GM12878 (cell line): ENCODE measurements around the gene DNAJC18. TPM values are rescaled to one million over a fixed set of nuclear protein-coding genes. Genes with fewer than 3 reads are reported as not detected.

Experiments used
- ASH2L ChIP-seq: fragments of 300-600, 200-600 bp; sonication (generic); IDR thresholded peaks from 2 replicates; pipeline ENCODE4 v1.6.1; 2017; ENCODE audit warnings: low read depth, mild to moderate bottlenecking, borderline replicate concordance
- E4F1 ChIP-seq: fragments of 450-650 bp; IDR thresholded peaks from 2 replicates; pipeline ENCODE4 v1.6.1; 2018; ENCODE audit warnings: borderline replicate concordance, mild to moderate bottlenecking; ENCODE audit not compliant: partially characterized antibody
- EED ChIP-seq: sonication (generic); IDR thresholded peaks from 2 replicates; pipeline ENCODE4 v1.6.1; 2016; ENCODE audit warnings: antibody characterized with exemption, low read depth
- ELK1 ChIP-seq: IDR thresholded peaks from 2 replicates; pipeline ENCODE4 v1.6.1; 2012; ENCODE audit warnings: low read depth, low read length, improper control_type of control experiment
- HCFC1 ChIP-seq: fragments of 150-350 bp; IDR thresholded peaks from 2 replicates; pipeline ENCODE4 v1.6.1; 2014; ENCODE audit warnings: low read length
- HDAC6 ChIP-seq: fragments of 200-600 bp; sonication (generic); IDR thresholded peaks from one replicate; pipeline ENCODE4 v1.8.0; 2017; ENCODE audit warnings: antibody characterized with exemption; ENCODE audit not compliant: unreplicated experiment
- IRF3 ChIP-seq: fragments of 450-650 bp; IDR thresholded peaks from 2 replicates; pipeline ENCODE4 v1.6.1; 2014; ENCODE audit warnings: mild to moderate bottlenecking
- JUND ChIP-seq: IDR thresholded peaks from 2 replicates; pipeline ENCODE4 v1.6.1; 2012; ENCODE audit warnings: low read depth, mild to moderate bottlenecking, low read length, improper control_type of control experiment, moderate library complexity
- KDM1A ChIP-seq: fragments of 200-600 bp; sonication (generic); IDR thresholded peaks from 2 replicates; pipeline ENCODE4 v1.6.1; 2016; ENCODE audit warnings: borderline replicate concordance
- MAX ChIP-seq: IDR thresholded peaks from 2 replicates; pipeline ENCODE4 v1.6.1; 2012; ENCODE audit warnings: low read depth, low read length, improper control_type of control experiment
- MEF2A ChIP-seq: IDR thresholded peaks from 2 replicates; pipeline ENCODE4 v1.6.1; 2011; ENCODE audit warnings: low read depth, mild to moderate bottlenecking, low read length, moderate library complexity; ENCODE audit not compliant: insufficient read depth
- MYC ChIP-seq: IDR thresholded peaks from 2 replicates; pipeline ENCODE4 v1.6.1; 2011; ENCODE audit warnings: mild to moderate bottlenecking, low read length, moderate library complexity, inconsistent platforms; ENCODE audit not compliant: insufficient read depth, insufficient replicate concordance, insufficient read length, severe bottlenecking
- PAX5 ChIP-seq: IDR thresholded peaks from 2 replicates; pipeline ENCODE4 v1.6.1; 2011; ENCODE audit warnings: low read depth, low read length, borderline replicate concordance
- SIN3A ChIP-seq: IDR thresholded peaks from 2 replicates; pipeline ENCODE4 v1.6.1; 2012; ENCODE audit warnings: low read depth, low read length, improper control_type of control experiment
- SMAD5 ChIP-seq: IDR thresholded peaks from 2 replicates; pipeline ENCODE4 v1.6.1; 2016; ENCODE audit warnings: antibody characterized with exemption, low read depth
- SMARCA5 ChIP-seq: fragments of 450-650 bp; IDR thresholded peaks from 2 replicates; pipeline ENCODE4 v1.6.1; 2017; ENCODE audit warnings: mild to moderate bottlenecking
- SREBF2 ChIP-seq: IDR thresholded peaks from 2 replicates; pipeline ENCODE4 v1.6.1; 2012; ENCODE audit warnings: mild to moderate bottlenecking, low read length
- STAT1 ChIP-seq: fragments of 450-650 bp; conservative IDR thresholded peaks from 2 replicates; pipeline ENCODE4 v1.6.1; 2014; ENCODE audit warnings: antibody characterized with exemption, mild to moderate bottlenecking
- TAF1 ChIP-seq: IDR thresholded peaks from 2 replicates; pipeline ENCODE4 v1.6.1; 2011; ENCODE audit warnings: mild to moderate bottlenecking, low read depth, low read length, borderline replicate concordance
- ZNF207 ChIP-seq: fragments of 450-650 bp; IDR thresholded peaks from 2 replicates; pipeline ENCODE4 v1.6.1; 2014; ENCODE audit warnings: antibody characterized with exemption, mild to moderate bottlenecking, borderline replicate concordance
- polyA plus RNA-seq, 11 experiments: library from polyadenylated mRNA; depleted of rRNA in 4 of 11; unstranded in 6 of 11; stranded (reverse) in 5 of 11; fragments of >200 nt; fragmentation: Nextera tagmentation in 4 of 11; fragmentation: Illumina TruSeq in 1 of 11; extraction: Ambion mirVana in 4 of 11; extraction: Trizol in 1 of 11; gene quantifications; 1 replicate in 1 of 11; 2 replicates in 10 of 11; pipeline versions ENCODE4 v1.2.1 to v1.2.3, GENCODE V29; 2011 to 2016; ENCODE audit warnings: inconsistent platforms in 2 of 11, missing spikeins in 2 of 11, low read depth in 1 of 11
- total RNA-seq, 4 experiments: library from RNA; depleted of rRNA in 3 of 4; stranded (reverse); fragments of >200 nt in 3 of 4; fragmentation: Illumina TruSeq in 1 of 4; extraction: Trizol in 1 of 4; gene quantifications; 2 replicates each; pipeline versions ENCODE4 v1.2.1 to v1.2.3, GENCODE V29; 2013 to 2021
- TF ChIP-seq, protein P1 (sequence below): IDR thresholded peaks from 2 replicates; pipeline ENCODE4 v1.6.1; 2011; ENCODE audit warnings: borderline replicate concordance, low read depth, mild to moderate bottlenecking, moderate library complexity, low read length; ENCODE audit not compliant: insufficient read depth, poor library complexity, severe bottlenecking
- TF ChIP-seq, protein P2 (sequence below): fragments of 450-650 bp; IDR thresholded peaks from 2 replicates; pipeline ENCODE4 v1.6.1; 2016; ENCODE audit warnings: mild to moderate bottlenecking

The DNAJC18 gene
- total and polyA plus RNA-seq, 10 of the 15 experiments (the other 5 are each of a cell fraction or from before 2014, with no cell fraction given) = 6.4 to 26.7 (median 17.7) TPM

- TF ChIP-seq IRF3 (peak; percentile 23; the same call in 1 of the 2 replicates), SMARCA5 (peak; percentile 97), ZNF207 (peak; percentile 92), MEF2A (0 out of 2 replicates have a peak, but pooled peaks have one; percentile 41), KDM1A (no peak), MAX (no peak; the same call in 1 of the 2 replicates), ASH2L (no peak), HDAC6 (no peak), SMAD5 (peak; percentile 64; the same call in 1 of the 2 replicates), MYC (no peak), PAX5 (no peak), SREBF2 (no peak), JUND (no peak), SIN3A (no peak), ELK1 (no peak), EED (0 out of 2 replicates have a peak, but pooled peaks have one; percentile 21), STAT1 (peak; percentile 69; the same call in 1 of the 2 replicates), HCFC1 (peak; percentile 92), TAF1 (peak; percentile 52; the same call in 1 of the 2 replicates), E4F1 (peak; percentile 48)
- TF ChIP-seq, protein P1, sequence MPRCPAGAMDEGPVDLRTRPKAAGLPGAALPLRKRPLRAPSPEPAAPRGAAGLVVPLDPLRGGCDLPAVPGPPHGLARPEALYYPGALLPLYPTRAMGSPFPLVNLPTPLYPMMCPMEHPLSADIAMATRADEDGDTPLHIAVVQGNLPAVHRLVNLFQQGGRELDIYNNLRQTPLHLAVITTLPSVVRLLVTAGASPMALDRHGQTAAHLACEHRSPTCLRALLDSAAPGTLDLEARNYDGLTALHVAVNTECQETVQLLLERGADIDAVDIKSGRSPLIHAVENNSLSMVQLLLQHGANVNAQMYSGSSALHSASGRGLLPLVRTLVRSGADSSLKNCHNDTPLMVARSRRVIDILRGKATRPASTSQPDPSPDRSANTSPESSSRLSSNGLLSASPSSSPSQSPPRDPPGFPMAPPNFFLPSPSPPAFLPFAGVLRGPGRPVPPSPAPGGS = no peak
- TF ChIP-seq, protein P2, sequence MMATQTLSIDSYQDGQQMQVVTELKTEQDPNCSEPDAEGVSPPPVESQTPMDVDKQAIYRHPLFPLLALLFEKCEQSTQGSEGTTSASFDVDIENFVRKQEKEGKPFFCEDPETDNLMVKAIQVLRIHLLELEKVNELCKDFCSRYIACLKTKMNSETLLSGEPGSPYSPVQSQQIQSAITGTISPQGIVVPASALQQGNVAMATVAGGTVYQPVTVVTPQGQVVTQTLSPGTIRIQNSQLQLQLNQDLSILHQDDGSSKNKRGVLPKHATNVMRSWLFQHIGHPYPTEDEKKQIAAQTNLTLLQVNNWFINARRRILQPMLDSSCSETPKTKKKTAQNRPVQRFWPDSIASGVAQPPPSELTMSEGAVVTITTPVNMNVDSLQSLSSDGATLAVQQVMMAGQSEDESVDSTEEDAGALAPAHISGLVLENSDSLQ = peak; percentile 7; the same call in 1 of the 2 replicates
Measured at GRCh38 chr5:139439013-139439903, at the start of gene DNAJC18 (continued).
